Skeletal muscle tissue (tissue), 4 donors: Measurements from ENCODE around the gene MEGF11. TPM values are rescaled to one million over a fixed set of nuclear protein-coding genes. Genes with fewer than 3 reads are reported as not detected.
"Not testable (repeated sequence)": the region's sequence is repeated elsewhere in the genome, so short reads cannot be mapped to it uniquely, and the experiment has no call there.

Experiments
- H3K27ac ChIP-seq: one replicate; pipeline ENCODE4 v1.7.0; 2013; ENCODE audit warnings: mild to moderate bottlenecking, low read depth, low read length, inconsistent platforms
- H3K27me3 ChIP-seq, 3 donors: one replicate each; pipeline ENCODE4 v1.7.0; 2013; ENCODE audit warnings: low read length in 3 of 3; ENCODE audit not compliant: control insufficient read depth in 3 of 3, insufficient read depth in 3 of 3
- H3K36me3 ChIP-seq, 3 donors: one replicate each; pipeline ENCODE4 v1.7.0; 2013; ENCODE audit warnings: low read length in 3 of 3; ENCODE audit not compliant: control insufficient read depth in 3 of 3, insufficient read depth in 3 of 3
- H3K4me1 ChIP-seq, 3 donors: one replicate each; pipeline ENCODE4 v1.7.0; 2013; ENCODE audit warnings: low read length in 3 of 3, mild to moderate bottlenecking in 3 of 3; ENCODE audit not compliant: control insufficient read depth in 3 of 3, insufficient read depth in 3 of 3
- H3K4me3 ChIP-seq, 3 donors: one replicate each; pipeline ENCODE4 v1.7.0; 2013; ENCODE audit warnings: low read length in 3 of 3
- H3K9ac ChIP-seq, 3 donors: one replicate each; pipeline ENCODE4 v1.7.0; 2013; ENCODE audit warnings: low read length in 3 of 3, mild to moderate bottlenecking in 3 of 3, moderate library complexity in 2 of 3, low read depth in 1 of 3
- H3K9me3 ChIP-seq, 3 donors: one replicate each; pipeline ENCODE4 v1.7.0; 2013; ENCODE audit warnings: low read length in 3 of 3; ENCODE audit not compliant: control insufficient read depth in 3 of 3
- total RNA-seq: library from RNA; depleted of rRNA; stranded (reverse); fragments of >200 nt; gene quantifications from one replicate; pipeline ENCODE4 v1.2.3, GENCODE V29; 2014
- donor health status: Osteomylitis.

The MEGF11 gene
- total RNA-seq, 1 donor from 2014 or later: 0.52 TPM

DNA sequence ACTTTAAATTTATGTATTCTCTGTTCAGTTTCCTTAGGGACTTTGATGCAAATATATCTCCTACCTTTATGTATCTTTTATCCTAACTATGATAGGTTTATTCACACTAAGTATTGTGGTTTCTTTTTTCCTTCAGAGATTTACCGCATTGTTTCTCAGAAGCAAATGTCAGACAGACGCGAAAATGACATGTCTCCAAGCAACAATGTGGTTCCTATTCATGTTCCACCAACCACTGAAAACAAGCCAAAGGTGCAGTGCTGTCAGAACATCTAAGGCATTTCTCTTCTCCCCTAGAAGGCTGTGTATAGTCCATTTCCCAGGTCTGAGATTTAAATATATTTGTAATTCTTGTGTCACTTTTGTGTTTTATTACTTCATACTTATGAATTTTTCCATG lies 366.0 kb downstream of the MEGF11 start:
- H3K27me3 ChIP-seq: no peaks in the 10 kb centered on the region
- no peak overlapping the region for H3K27ac ChIP-seq
- H3K9ac ChIP-seq: no peak overlapping the region
- peaks cover 2 to 31% (median 27%) of the 10 kb centered on the region in 3 donors for H3K36me3 ChIP-seq
- no peaks in the 10 kb centered on the region for H3K4me1 ChIP-seq
- no peaks in the 10 kb centered on the region for H3K9me3 ChIP-seq
- H3K4me3 ChIP-seq: no peak overlapping the region

DNA sequence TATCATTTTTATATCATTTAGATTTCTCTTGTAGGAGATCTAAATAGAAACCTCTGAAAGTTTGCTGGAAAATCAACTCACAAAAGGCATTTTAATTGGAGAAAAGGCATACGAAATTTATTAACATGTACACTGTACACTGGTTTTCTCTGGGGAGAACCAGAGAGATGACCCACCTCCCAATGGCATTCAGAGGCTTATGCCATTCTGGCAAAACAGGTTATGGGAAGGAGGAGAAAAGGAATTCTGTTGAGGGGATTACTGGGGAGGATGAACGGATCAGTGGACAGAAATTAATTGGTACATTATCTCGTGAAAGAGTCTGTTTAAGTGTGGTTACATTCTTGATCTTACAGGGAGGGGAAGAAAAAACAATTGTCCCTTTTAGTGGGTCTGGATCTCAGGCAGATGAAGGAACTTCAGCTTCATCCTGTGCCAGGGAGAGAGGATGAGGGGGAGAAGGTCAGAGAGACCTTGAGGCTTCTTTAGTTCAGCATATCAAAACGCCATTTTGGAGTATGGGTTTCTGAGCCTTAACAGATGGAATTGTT lies 367.8 kb downstream of the MEGF11 start:
- Histone ChIP-seq H3K36me3 (peaks cover 2 to 36% (median 27%) of the 10 kb centered on the region in 3 donors), H3K9me3 (no peaks in the 10 kb centered on the region), H3K9ac (no peak overlapping the region), H3K4me1 (no peaks in the 10 kb centered on the region), H3K27ac (no peak overlapping the region), H3K4me3 (no peak overlapping the region), H3K27me3 (no peaks in the 10 kb centered on the region)

DNA sequence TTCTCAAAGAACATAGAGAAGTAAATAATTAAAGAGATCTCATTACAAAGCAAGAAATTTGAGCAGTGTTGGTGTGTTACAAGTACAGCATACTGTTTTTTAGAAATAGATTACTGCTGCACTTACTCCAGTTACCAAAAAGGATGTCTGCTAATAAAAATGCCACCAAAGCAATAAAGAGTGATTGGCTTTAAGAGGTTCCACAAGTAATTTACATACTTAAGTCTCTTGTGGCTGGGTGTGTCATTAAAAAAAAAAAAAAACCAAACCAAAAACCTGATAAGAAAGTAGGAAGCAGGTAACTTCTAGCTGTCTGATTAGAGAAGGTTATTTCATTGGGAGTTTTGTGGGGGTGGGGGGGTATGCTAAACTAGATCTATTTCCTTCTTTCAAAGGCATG lies 369.0 kb downstream of the MEGF11 start:
- no peak overlapping the region for H3K4me3 ChIP-seq
- H3K4me1 ChIP-seq: no peaks in the 10 kb centered on the region
- H3K27me3 ChIP-seq: no peaks in the 10 kb centered on the region
- H3K36me3 ChIP-seq: peaks cover 2 to 40% (median 33%) of the 10 kb centered on the region in 3 donors
- no peak overlapping the region for H3K9ac ChIP-seq
- H3K9me3 ChIP-seq: no peaks in the 10 kb centered on the region
- H3K27ac ChIP-seq: no peak overlapping the region

DNA sequence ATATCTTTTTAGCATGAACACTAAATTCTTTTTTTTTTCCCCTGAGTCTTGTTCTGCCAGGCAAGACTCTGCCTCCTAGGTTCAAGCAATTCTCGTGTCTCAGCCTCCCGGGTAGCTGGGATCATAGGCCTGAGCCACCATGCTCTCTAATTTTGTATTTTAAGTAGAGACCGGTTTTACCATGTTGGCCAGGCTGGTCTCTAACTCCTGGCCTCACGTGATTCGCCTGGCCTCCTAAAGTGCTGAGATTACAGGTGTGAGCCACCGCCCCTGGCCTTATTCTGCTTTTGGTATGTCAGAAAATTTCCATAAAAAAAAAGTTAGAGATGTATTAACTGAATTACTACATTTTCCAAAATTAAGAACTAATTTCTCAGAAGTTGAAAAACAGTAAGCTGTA lies 370.0 kb downstream of the MEGF11 start:
- no peaks in the 10 kb centered on the region for H3K9me3 ChIP-seq
- no peak overlapping the region for H3K9ac ChIP-seq
- H3K4me1 ChIP-seq: no peaks in the 10 kb centered on the region
- H3K27ac ChIP-seq: no peak overlapping the region
- peaks cover 5 to 42% (median 35%) of the 10 kb centered on the region in 3 donors for H3K36me3 ChIP-seq
- no peaks in the 10 kb centered on the region for H3K27me3 ChIP-seq
- no peak overlapping the region for H3K4me3 ChIP-seq

DNA sequence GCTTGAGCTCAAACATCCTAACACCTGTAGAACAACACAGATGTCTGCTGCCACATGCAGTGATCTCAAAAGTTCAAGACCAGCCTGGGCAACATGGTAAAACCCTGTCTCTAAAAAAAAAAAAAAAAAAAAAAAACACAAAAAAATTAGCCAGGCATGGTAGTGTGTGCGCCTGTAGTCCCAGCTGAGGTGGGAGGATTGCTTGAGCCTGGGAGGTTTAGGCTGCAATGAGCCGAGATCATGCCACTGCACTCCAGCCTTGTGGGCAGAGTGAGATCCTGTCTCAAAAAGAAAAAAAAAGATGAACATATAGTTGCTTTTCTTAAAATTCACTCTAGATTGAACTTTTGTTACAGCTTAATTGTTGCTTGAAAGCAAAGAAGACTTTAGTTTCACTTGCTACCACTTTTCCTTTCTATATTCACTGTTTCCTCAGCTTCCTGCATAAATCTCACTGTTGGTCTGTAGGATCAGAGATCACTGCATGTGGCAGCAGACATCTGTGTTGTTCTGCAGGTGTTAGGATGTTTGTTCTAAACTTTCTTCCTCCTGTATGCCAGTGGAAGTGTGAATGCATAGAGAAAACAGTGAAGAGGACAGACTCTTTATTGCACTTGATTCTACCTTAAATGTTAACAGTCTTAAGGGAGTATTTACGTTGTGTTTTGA lies 371.6 kb downstream of the MEGF11 start:
- no peak overlapping the region for H3K9ac ChIP-seq
- no peak overlapping the region for H3K27ac ChIP-seq
- H3K36me3 ChIP-seq: peaks cover 12 to 40% (median 39%) of the 10 kb centered on the region in 3 donors
- no peak overlapping the region for H3K4me3 ChIP-seq
- no peaks in the 10 kb centered on the region for H3K4me1 ChIP-seq
- H3K9me3 ChIP-seq: no peaks in the 10 kb centered on the region
- H3K27me3 ChIP-seq: no peaks in the 10 kb centered on the region

DNA sequence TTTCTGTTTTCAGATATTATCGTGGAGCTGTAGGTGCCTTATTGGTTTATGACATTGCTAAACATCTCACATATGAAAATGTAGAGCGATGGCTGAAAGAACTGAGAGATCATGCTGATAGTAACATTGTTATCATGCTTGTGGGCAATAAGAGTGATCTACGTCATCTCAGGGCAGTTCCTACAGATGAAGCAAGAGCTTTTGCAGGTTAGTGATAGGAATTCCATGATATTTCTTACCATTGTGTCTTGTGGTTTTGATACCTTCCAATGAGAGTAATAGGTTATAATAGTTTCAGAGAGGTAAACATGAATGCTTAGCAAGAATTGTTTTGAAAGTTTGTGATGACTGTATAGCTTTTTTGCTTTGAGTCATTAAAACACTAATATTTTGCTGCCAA lies 375.8 kb downstream of the MEGF11 start:
- Histone ChIP-seq H3K4me3 (no peak overlapping the region), H3K4me1 (peaks cover 0 to 4% (median 0%) of the 10 kb centered on the region in 3 donors), H3K27me3 (no peaks in the 10 kb centered on the region), H3K36me3 (peaks cover 13 to 39% (median 31%) of the 10 kb centered on the region in 3 donors), H3K9me3 (no peaks in the 10 kb centered on the region), H3K27ac (no peak overlapping the region), H3K9ac (no peak overlapping the region)

DNA sequence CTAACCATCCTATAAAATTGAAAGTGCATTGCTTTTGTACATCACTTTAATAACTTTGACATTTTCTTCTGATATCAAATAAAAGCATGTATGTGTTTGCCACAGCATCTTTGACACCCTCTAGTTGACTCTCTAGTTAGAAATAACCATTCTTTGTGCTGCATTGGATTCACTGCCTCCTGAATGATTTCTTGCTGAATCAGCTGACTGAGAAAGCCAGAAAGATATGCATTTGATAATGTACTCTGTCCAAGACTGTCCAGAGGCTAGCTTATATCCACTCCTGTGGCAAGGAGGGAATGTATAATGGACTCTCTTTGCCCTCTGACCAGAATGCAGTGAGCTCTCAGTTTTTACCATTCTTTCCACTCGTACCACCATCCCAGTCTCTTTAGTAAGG lies 378.1 kb downstream of the MEGF11 start:
- Histone ChIP-seq H3K4me1 (peaks cover 1 to 13% (median 6%) of the 10 kb centered on the region in 3 donors), H3K9ac (peak overlapping the region in 1 of 3 donors; percentile 43), H3K4me3 (no peak overlapping the region), H3K27me3 (no peaks in the 10 kb centered on the region), H3K36me3 (peaks cover 13 to 34% (median 28%) of the 10 kb centered on the region in 3 donors), H3K27ac (no peak overlapping the region), H3K9me3 (no peaks in the 10 kb centered on the region)

DNA sequence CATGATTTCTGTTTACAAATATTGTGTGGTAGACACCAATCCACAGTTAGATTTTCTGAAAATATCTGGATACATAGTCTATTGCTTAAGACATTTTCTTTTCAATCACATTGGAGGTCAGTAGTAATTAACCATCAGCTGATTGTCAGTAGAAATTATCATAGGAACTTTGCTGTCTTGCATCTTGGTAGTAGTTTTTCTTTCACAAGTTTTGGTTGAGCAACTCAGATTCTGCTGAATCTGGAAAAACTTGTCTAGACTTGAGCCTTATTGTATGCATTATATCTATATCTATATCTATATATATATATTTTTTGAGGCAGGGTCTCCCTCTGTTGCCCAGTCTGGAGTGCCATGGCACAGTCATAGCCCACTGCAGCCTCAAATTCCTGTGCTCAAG lies 380.3 kb downstream of the MEGF11 start:
- Histone ChIP-seq H3K9me3 (no peaks in the 10 kb centered on the region), H3K27ac (no peak overlapping the region)

DNA sequence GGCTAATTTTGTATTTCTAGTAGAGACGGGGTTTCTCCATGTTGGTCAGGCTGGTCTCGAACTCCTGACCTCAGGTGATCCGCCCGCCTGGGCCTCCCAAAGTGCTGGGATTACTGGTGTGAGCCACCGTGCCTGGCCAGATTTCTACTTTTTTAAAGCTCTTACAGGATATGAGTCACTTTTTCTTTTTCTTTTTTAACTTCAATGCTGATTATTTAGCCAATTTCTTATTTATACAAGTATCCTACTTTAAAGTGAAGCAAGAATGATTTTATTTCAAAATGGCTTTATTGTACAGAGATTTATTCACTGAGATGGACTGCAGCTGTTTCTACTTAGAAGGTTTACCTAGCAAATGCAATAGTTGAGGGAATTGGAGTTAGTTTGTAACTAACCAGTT lies 381.0 kb downstream of the MEGF11 start:
- not testable (repeated sequence) for H3K9ac ChIP-seq, H3K27ac ChIP-seq, H3K4me3 ChIP-seq, H3K9me3 ChIP-seq, H3K27me3 ChIP-seq
- peaks cover 4 to 11% (median 8%) of the 10 kb centered on the region in 3 donors for H3K36me3 ChIP-seq
- H3K4me1 ChIP-seq: peaks cover 10 to 14% (median 10%) of the 10 kb centered on the region in 3 donors

More for the DNA sequence above, 380.3 kb downstream of the MEGF11 start:
- H3K4me1 ChIP-seq: peaks cover 10 to 14% (median 10%) of the 10 kb centered on the region in 3 donors
- H3K27me3 ChIP-seq: no peaks in the 10 kb centered on the region
- H3K4me3 ChIP-seq: no peak overlapping the region
- peaks cover 10 to 18% (median 14%) of the 10 kb centered on the region in 3 donors for H3K36me3 ChIP-seq
- no peak overlapping the region for H3K9ac ChIP-seq

DNA sequence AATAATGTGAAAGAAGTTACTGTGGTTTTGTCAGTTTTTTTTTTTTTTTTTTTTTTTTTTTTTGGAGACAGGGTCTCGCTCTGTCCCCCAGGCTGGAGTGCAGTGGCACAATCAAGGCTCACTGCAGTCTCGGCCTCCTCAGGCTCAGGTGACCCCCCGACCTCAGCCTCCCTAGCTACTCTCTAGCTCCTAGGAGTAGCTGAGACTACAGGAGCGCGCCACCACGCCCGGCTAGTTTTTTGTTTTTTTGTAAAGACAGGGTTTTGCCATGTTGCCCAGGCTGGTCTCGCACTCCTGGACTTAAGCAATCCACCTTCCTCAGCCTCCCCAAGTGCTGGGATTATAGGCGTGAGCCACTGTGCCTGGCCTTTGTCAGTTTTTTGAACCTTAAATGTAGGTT lies 381.7 kb downstream of the MEGF11 start:
- H3K27ac ChIP-seq, H3K27me3 ChIP-seq, H3K9me3 ChIP-seq, H3K4me3 ChIP-seq, H3K36me3 ChIP-seq: not testable (repeated sequence)
- H3K9ac ChIP-seq: peak overlapping the region in 2 of 3 donors; percentile 16 to 20
- peaks cover 10 to 14% (median 10%) of the 10 kb centered on the region in 3 donors for H3K4me1 ChIP-seq
